Loucy (cell line): Measurements from ENCODE around the gene SART1.

Experiments used
- CTCF ChIP-seq: fragments of 200-600 bp; sonication (generic); conservative IDR thresholded peaks from 2 replicates; pipeline ENCODE4 v1.5.1; 2014; ENCODE audit warnings: mild to moderate bottlenecking, antibody characterized with exemption, low read length
- EZH2phosphoT487 ChIP-seq: fragments of 200-600 bp; IDR thresholded peaks from 2 replicates; pipeline ENCODE4 v1.6.1; 2018; ENCODE audit warnings: antibody characterized with exemption, mild to moderate bottlenecking, moderate library complexity, borderline replicate concordance

- TF ChIP-seq CTCF: no peak
- no peak for TF ChIP-seq EZH2phosphoT487
Measured at GRCh38 chr11:66020618-66021357, 59.3 kb downstream of the SART1 start.
